Keratinocyte (primary cell): ENCODE results near the gene ICOS. TPM values are rescaled to one million over a fixed set of nuclear protein-coding genes. Genes with fewer than 3 reads are reported as not detected.

Source experiments
- DNase-seq: peaks from one replicate; pipeline ENCODE4 v3.0.0-alpha.2; 2011; ENCODE audit warnings: low read depth, missing footprints, low spot score
- FAIRE-seq: peaks from 2 replicates; lab custom pipeline; 2011; peaks lifted over from hg19 to GRCh38; lab: Jason Lieb, UNC
- H2AFZ ChIP-seq: 2 replicates; pipeline ENCODE4 v1.6.0; 2012; ENCODE audit warnings: low read length, control low read depth, inconsistent platforms; ENCODE audit not compliant: control insufficient read depth
- H3K27ac ChIP-seq: 2 replicates; pipeline ENCODE4 v1.5.1; 2011; ENCODE audit warnings: low read length; ENCODE audit not compliant: control insufficient read depth, insufficient read depth
- H3K27me3 ChIP-seq: 3 replicates; pipeline ENCODE4 v1.6.0; 2011; ENCODE audit warnings: low read length; ENCODE audit not compliant: control insufficient read depth, insufficient read depth; ENCODE audit errors: extremely low read depth
- H3K36me3 ChIP-seq, 2 experiments: 2 replicates in 1 of 2; 3 replicates in 1 of 2; pipeline ENCODE4 v1.5.1; 2011; ENCODE audit warnings: low read length in 2 of 2, mild to moderate bottlenecking in 1 of 2; ENCODE audit not compliant: control insufficient read depth in 2 of 2, insufficient read depth in 2 of 2; ENCODE audit errors: extremely low read depth in 1 of 2
- H3K4me1 ChIP-seq: 3 replicates; pipeline ENCODE4 v1.5.1; 2011; ENCODE audit warnings: low read length; ENCODE audit not compliant: control insufficient read depth, insufficient read depth; ENCODE audit errors: extremely low read depth
- H3K4me2 ChIP-seq: 3 replicates; pipeline ENCODE4 v1.6.0; 2011; ENCODE audit warnings: low read depth, low read length; ENCODE audit not compliant: control insufficient read depth, insufficient read depth; ENCODE audit errors: extremely low read depth
- H3K4me3 ChIP-seq, 3 experiments: fragments of 200-600 bp in 1 of 3; sonication (generic) in 1 of 3; 2 replicates in 2 of 3; 3 replicates in 1 of 3; pipeline ENCODE4 v1.5.1; 2011 to 2016; ENCODE audit warnings: low read length in 3 of 3, mild to moderate bottlenecking in 3 of 3, control low read depth in 2 of 3, inconsistent platforms in 1 of 3, low read depth in 1 of 3, mixed read lengths in 1 of 3, mixed run types in 1 of 3, moderate library complexity in 1 of 3; ENCODE audit not compliant: control insufficient read depth in 2 of 3, insufficient read depth in 2 of 3; ENCODE audit errors: extremely low read depth in 1 of 3
- H3K79me2 ChIP-seq: 2 replicates; pipeline ENCODE4 v1.6.0; 2012; ENCODE audit warnings: low read length; ENCODE audit not compliant: control insufficient read depth, insufficient read depth
- H3K9ac ChIP-seq: 3 replicates; pipeline ENCODE4 v1.6.0; 2011; ENCODE audit warnings: low read length; ENCODE audit not compliant: control insufficient read depth, insufficient read depth; ENCODE audit errors: extremely low read depth
- H3K9me1 ChIP-seq: 3 replicates; pipeline ENCODE4 v1.6.0; 2011; ENCODE audit warnings: low read length; ENCODE audit not compliant: control insufficient read depth, insufficient read depth; ENCODE audit errors: extremely low read depth
- H3K9me3 ChIP-seq: 2 replicates; pipeline ENCODE4 v1.5.1; 2012; ENCODE audit warnings: low read depth, low read length; ENCODE audit not compliant: control insufficient read depth
- H4K20me1 ChIP-seq: 3 replicates; pipeline ENCODE4 v1.6.0; 2011; ENCODE audit warnings: low read length; ENCODE audit not compliant: control insufficient read depth, insufficient read depth; ENCODE audit errors: extremely low read depth
- EZH2 ChIP-seq: IDR thresholded peaks from one replicate; pipeline ENCODE4 v1.6.1; 2012; ENCODE audit warnings: inconsistent platforms, mild to moderate bottlenecking, low read length, moderate library complexity
- dilution Hi-C: fragments of 300-500 bp; cut with MboI; formaldehyde crosslinking; loops from one replicate; pipeline ENCODE4 v1.7.0; 2020; ENCODE audit warnings: low sequenced_read_pairs; ENCODE audit not compliant: extremely low pct_ligation_motif_present
- polyA plus RNA-seq, 5 experiments: library from polyadenylated mRNA; depleted of rRNA in 3 of 5; stranded (reverse) in 3 of 5; stranded (forward) in 1 of 5; unstranded in 1 of 5; fragments of >200 nt; gene quantifications; 1 replicate in 1 of 5; 2 replicates in 3 of 5; 3 replicates in 1 of 5; pipeline versions ENCODE4 v1.2.1 to v1.2.3, GENCODE V29; 2011 to 2012; ENCODE audit warnings: missing spikeins in 2 of 5, low read depth in 1 of 5, low replicate concordance in 1 of 5
- TF ChIP-seq, protein P1 (sequence below), 3 experiments: IDR thresholded peaks in 1 of 3; conservative IDR thresholded peaks in 1 of 3; optimal IDR thresholded peaks in 1 of 3; 2 replicates in 2 of 3; 3 replicates in 1 of 3; pipeline versions ENCODE3 to v1.5.1; 2011; ENCODE audit warnings: low read length in 3 of 3, mild to moderate bottlenecking in 3 of 3, moderate library complexity in 2 of 3, control low read depth in 1 of 3, inconsistent platforms in 1 of 3; ENCODE audit not compliant: insufficient read depth in 2 of 3; ENCODE audit errors: extremely low read depth in 1 of 3

The ICOS gene
- polyA plus RNA-seq, 1 donor (not counting 4 experiments of a cell fraction or from before 2014, with no cell fraction given): not detected

DNA sequence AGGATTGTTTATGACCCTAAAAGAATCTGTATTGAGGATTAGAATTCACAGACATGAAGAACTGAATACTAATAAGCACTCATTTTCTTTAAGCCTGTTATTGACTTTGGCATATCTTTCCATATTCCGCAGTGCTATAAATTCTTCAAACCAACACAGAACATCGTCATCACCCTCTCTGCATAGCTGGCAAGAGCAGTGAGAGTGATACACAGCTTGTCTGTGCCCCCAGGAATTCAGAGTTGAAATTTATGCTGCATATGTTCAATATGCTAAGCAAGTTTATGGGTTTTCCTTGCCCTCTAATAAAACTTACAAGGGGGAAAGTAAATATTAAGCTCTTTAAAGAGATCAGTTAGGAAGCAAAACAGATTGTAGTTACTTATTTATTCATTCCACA, 36.3 kb upstream of the ICOS start:
- no peaks in the 10 kb centered on the region for H3K9me1 ChIP-seq
- H3K36me3 ChIP-seq: no peaks in the 10 kb centered on the region
- H3K4me3 ChIP-seq: no peak overlapping the region
- H3K4me2 ChIP-seq: no peak overlapping the region
- no peaks in the 10 kb centered on the region for H3K79me2 ChIP-seq
- TF ChIP-seq, protein P1, sequence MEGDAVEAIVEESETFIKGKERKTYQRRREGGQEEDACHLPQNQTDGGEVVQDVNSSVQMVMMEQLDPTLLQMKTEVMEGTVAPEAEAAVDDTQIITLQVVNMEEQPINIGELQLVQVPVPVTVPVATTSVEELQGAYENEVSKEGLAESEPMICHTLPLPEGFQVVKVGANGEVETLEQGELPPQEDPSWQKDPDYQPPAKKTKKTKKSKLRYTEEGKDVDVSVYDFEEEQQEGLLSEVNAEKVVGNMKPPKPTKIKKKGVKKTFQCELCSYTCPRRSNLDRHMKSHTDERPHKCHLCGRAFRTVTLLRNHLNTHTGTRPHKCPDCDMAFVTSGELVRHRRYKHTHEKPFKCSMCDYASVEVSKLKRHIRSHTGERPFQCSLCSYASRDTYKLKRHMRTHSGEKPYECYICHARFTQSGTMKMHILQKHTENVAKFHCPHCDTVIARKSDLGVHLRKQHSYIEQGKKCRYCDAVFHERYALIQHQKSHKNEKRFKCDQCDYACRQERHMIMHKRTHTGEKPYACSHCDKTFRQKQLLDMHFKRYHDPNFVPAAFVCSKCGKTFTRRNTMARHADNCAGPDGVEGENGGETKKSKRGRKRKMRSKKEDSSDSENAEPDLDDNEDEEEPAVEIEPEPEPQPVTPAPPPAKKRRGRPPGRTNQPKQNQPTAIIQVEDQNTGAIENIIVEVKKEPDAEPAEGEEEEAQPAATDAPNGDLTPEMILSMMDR (optimal IDR thresholded peaks at IDR 0.05 in 1 of 3, IDR thresholded peaks at IDR 0.05 in 1 of 3, conservative IDR thresholded peaks at IDR 0.05 in 1 of 3; ENCODE audit: extremely low read depth in 1 of 3, insufficient read depth in 2 of 3, low read length in 3 of 3): no peak
- TF ChIP-seq EZH2: no peak
- no peak overlapping the region for H3K9ac ChIP-seq
- dilution Hi-C loops: no loop called here
- no peak overlapping the region for H3K27ac ChIP-seq
- FAIRE-seq (no peak), DNase-seq (no peak)
- no peaks in the 10 kb centered on the region for H3K4me1 ChIP-seq
- H4K20me1 ChIP-seq: no peaks in the 10 kb centered on the region
- peaks cover 5% of the 10 kb centered on the region for H3K9me3 ChIP-seq
- H3K27me3 ChIP-seq: no peaks in the 10 kb centered on the region
- no peak overlapping the region for H2AFZ ChIP-seq

DNA sequence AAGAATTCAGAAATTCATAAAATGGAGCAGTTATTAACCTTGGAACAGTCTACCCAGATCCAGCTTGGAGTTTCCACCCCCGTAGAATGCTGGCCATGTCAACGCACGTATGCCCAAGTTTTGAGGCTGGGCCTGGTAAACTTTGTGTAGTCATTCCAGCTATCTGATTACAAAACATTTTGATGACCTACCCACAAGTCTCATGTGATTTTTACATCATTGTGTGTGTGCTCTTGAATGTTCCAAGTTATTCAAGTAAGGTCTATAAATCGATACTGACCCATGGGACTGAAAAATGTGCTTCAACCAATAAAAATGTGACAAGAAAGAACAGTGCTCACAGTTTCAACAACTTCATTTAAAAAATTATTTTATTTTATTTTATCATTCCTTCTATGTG, 32.5 kb upstream of the ICOS start:
- Histone ChIP-seq H2AFZ (no peak overlapping the region), H3K9me1 (no peaks in the 10 kb centered on the region), H3K4me2 (no peak overlapping the region), H3K4me1 (no peaks in the 10 kb centered on the region), H4K20me1 (no peaks in the 10 kb centered on the region), H3K79me2 (no peaks in the 10 kb centered on the region), H3K27me3 (no peaks in the 10 kb centered on the region), H3K36me3 (no peaks in the 10 kb centered on the region), H3K27ac (no peak overlapping the region), H3K9ac (no peak overlapping the region), H3K9me3 (peaks cover 5% of the 10 kb centered on the region), H3K4me3 (no peak overlapping the region)
- TF ChIP-seq EZH2: no peak
- TF ChIP-seq, protein P1 (optimal IDR thresholded peaks at IDR 0.05 in 1 of 3, IDR thresholded peaks at IDR 0.05 in 1 of 3, conservative IDR thresholded peaks at IDR 0.05 in 1 of 3; ENCODE audit: extremely low read depth in 1 of 3, insufficient read depth in 2 of 3, low read length in 3 of 3): no peak
- no peak for FAIRE-seq
- DNase-seq: no peak
- dilution Hi-C loops: no loop called here
